ENCODE results near the gene SLC47A1. TPM values are rescaled to one million over a fixed set of nuclear protein-coding genes. Genes with fewer than 3 reads are reported as not detected.

Gene SLC47A1
- total RNA-seq, 4 donors from 2014 or later, result 9.7 to 62.7 (median 30.6) TPM

- DNase-seq (ENCODE audit: low spot score in 2 of 2), result no peak
- intact Hi-C loops (cut with DNase I; ENCODE audit: low total_unique reads), result no loop called here
- H3K4me3 ChIP-seq (ENCODE audit: low read depth, poor library complexity, severe bottlenecking), result no peak overlapping the region
- TF ChIP-seq CTCF (IDR thresholded peaks at IDR 0.05), result no peak
- no peak for TF ChIP-seq POLR2A (IDR thresholded peaks at IDR 0.05)
- WGBS, 2 donors, result 79 to 83% methylated on average over 9 of the region's 9 CpGs
These were observed 20.7 kb downstream of the SLC47A1 start for GRCh38 chr17:19554393-19554792.

- TF ChIP-seq CTCF (IDR thresholded peaks at IDR 0.05) (no peak), POLR2A (IDR thresholded peaks at IDR 0.05) (no peak)
- DNase-seq (ENCODE audit: low spot score in 2 of 2), result no peak
- no peak overlapping the region for H3K4me3 ChIP-seq (ENCODE audit: low read depth, poor library complexity, severe bottlenecking)
- 93 to 95% methylated on average over 9 to 10 of the region's 11 CpGs for WGBS, 2 donors
- intact Hi-C loops (cut with DNase I; ENCODE audit: low total_unique reads), result no loop called here
These were observed 22.1 kb downstream of the SLC47A1 start for GRCh38 chr17:19555746-19556145.

GRCh38 chr17:19558946-19559345, 25.3 kb downstream of the SLC47A1 start:
- DNase-seq (ENCODE audit: low spot score in 2 of 2), result no peak
- intact Hi-C loops (cut with DNase I; ENCODE audit: low total_unique reads), result no loop called here

GRCh38 chr17:19561697-19562318, 28.2 kb downstream of the SLC47A1 start:
- no peak overlapping the region for H3K4me3 ChIP-seq (ENCODE audit: low read depth, poor library complexity, severe bottlenecking)
- intact Hi-C loops (cut with DNase I; ENCODE audit: low total_unique reads), result no loop called here
- TF ChIP-seq CTCF (IDR thresholded peaks at IDR 0.05) (no peak), POLR2A (IDR thresholded peaks at IDR 0.05) (no peak)
- DNase-seq (ENCODE audit: low spot score in 2 of 2), result no peak
- 85 to 93% methylated on average over 9 of the region's 9 CpGs for WGBS, 2 donors

More at GRCh38 chr17:19558946-19559345, 25.3 kb downstream of the SLC47A1 start:
- H3K4me3 ChIP-seq (ENCODE audit: low read depth, poor library complexity, severe bottlenecking), result no peak overlapping the region
- TF ChIP-seq POLR2A (IDR thresholded peaks at IDR 0.05) (no peak), CTCF (IDR thresholded peaks at IDR 0.05) (no peak)

- WGBS, 2 donors, result 94% methylated on average over 15 of the region's 15 CpGs
- H3K4me3 ChIP-seq (ENCODE audit: low read depth, poor library complexity, severe bottlenecking), result no peak overlapping the region
- DNase-seq (ENCODE audit: low spot score in 2 of 2), result no peak
- intact Hi-C loops (cut with DNase I; ENCODE audit: low total_unique reads), result no loop called here
- TF ChIP-seq POLR2A (IDR thresholded peaks at IDR 0.05) (no peak), CTCF (IDR thresholded peaks at IDR 0.05) (no peak)
These were observed 32.3 kb downstream of the SLC47A1 start for GRCh38 chr17:19565817-19566575.

Data from lower leg skin (tissue), 4 donors.